Stimulated activated CD8-positive, alpha-beta memory T cell treated with anti-CD3 and anti-CD28 coated beads, Interleukin-15, amount 100 ng/mL, for 48 hours (primary cell): Measurements from ENCODE around the gene PPM1A.

Source experiments
- DNase-seq, 2 donors: peaks; one replicate each; pipeline ENCODE4 v3.0.0-alpha.2; 2020; ENCODE audit warnings: low read depth in 2 of 2

Gene PPM1A

DNA sequence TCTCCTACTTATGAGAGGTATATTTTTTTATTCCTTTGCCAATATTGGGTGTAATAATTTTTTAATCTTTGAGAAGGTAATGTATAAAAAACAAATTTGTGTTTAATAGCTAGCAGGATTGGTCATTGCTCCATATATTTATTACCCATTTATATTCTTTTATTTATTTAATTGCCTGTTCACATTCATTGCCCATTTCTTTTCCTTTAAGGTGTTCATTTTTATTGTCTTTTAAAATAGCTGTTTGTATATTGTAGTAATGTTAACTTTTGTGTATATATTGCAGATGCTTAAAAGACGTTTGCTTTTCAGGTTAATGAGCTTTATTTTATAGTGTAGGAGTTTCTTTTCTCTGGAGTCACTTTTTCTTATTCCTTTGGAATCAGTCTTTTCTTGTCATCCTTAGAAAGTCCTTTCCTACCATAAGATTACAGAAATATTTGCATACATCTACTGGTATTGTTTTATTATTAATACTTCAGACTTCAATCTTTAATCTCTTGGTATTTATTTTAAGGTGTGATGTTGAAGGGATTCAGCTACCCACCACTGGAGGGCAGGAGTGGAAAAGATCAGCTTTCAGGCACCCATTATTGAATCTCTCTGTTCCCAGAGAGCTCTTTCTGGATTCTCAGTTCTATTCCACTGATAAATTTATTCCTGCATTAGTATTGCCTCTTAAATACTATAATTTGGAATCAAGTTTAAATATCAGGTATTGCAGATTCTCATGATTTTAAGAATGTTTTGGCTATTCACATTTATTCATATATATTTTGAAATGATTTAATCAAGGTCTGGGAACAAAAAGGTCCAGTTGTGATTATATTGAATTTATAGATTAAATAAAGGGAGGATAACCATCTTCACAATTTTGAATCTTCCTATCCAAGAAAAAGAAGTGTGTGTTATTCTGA is 17.3 kb downstream of the PPM1A start:
- no peak for DNase-seq

DNA sequence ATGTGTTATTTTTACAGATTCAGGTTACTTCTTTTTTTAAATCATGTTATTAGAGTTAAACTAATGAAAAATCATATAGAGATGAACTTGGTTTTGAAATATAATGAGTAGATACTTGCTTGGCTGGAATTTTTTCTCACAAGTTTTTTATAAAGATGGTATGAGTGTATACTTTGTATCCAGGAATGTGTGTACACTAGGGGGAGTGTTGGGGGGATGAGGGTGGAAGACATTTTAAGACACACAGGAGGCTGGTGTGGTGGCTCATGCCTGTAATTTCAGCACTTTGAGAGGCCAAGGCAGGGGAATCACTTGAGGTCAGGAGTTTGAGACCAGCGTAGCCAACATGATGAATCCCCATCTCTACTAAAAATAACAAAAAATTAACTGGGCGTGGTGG is 23.2 kb downstream of the PPM1A start:
- no peak for DNase-seq

- DNase-seq = no peak
Observed at GRCh38 chr14:60273956-60274355, 24.9 kb downstream of the PPM1A start.

- no peak for DNase-seq
Observed at GRCh38 chr14:60274448-60274847, 25.4 kb downstream of the PPM1A start.

- DNase-seq = no peak
Observed at GRCh38 chr14:60275932-60276331, 26.9 kb downstream of the PPM1A start.

- no peak for DNase-seq
Observed at GRCh38 chr14:60276347-60276746, 27.3 kb downstream of the PPM1A start.

GRCh38 chr14:60277605-60278190 is 28.7 kb downstream of the PPM1A start:
- no peak for DNase-seq

DNA sequence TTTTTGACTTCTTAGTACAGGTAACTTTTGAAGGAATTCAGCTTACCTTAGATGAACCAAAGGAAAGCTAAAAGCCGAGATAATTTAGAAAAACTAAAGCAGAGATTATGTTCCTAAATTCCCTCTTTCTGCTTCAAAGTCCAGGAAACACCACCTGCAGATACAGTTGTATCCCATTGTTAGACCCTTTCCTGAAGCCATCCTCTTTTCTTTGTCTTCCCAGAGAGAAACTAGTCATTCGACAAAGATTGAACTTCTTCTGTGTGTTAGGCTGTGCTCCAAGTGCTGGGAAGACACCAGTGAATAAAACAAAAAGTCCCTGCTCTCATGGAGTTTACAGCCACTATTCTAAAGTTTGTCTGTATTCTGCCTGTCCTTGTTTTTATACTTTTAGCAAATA is 29.3 kb downstream of the PPM1A start:
- no peak for DNase-seq

DNA sequence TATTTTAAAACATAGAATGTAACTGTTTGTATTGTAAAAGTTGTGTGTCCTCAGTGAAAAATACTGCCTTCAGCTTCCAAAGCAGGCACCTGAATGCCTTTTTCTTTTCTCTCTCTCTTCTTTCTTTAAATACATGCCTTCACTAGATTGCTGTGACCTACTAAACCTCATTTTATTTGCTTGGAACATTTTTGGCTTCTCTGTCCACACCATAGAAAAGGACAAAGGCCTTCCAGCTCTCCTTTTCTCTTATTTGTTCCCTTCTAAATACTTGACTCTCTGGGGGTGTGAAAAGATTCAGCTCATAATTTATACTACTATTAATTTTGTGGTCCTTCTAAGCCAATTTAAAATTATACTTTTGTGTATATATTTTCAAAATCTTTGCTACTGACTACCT is 38.4 kb downstream of the PPM1A start:
- no peak for DNase-seq

GRCh38 chr14:60288279-60288678 is 39.3 kb downstream of the PPM1A start:
- DNase-seq = no peak

- DNase-seq = no peak
Observed at GRCh38 chr14:60294411-60295069, 45.5 kb downstream of the PPM1A start.

GRCh38 chr14:60300019-60300418 is 51.0 kb downstream of the PPM1A start:
- no peak for DNase-seq

- DNase-seq = no peak
Observed at GRCh38 chr14:60301685-60302084, 52.7 kb downstream of the PPM1A start.

DNA sequence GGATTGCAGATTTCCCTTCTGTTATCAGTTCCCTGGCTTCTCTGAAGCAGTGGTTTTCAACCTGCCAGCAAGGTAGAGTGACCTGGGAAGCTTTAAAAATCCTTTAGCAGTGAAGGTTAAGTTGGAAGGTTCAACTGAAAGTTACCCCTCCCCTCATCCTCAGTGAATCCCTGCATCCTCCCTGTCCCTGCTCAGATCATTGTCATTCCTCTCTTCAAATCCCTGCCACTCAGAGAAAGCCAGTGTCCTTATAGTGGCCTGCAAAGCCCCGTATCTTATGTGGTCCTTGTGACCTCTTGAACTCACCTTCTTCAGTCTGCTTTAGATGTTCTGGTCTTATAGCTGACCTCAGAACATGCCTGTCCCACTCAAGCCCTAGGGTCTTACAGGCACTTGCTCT is 53.6 kb downstream of the PPM1A start:
- no peak for DNase-seq

DNA sequence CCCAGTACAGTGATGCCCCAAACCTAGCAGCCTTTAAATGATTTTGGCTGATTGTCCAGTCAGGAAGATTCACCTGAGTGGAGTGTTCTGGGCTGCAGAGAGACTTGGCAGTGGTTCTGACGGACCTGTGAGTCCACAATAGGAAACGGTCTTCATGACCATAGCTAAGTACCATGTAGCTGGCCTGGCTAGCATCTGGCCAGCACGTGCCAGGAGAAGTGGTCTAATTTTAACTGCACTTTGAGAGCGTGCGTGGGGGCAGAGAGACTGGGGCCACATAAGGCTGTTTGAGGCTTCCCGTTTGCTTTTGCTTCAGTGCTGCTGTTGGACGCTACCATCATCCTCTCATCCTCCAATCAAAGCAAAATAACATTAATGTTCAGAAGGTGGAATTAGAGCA is 54.7 kb downstream of the PPM1A start:
- no peak for DNase-seq

DNA sequence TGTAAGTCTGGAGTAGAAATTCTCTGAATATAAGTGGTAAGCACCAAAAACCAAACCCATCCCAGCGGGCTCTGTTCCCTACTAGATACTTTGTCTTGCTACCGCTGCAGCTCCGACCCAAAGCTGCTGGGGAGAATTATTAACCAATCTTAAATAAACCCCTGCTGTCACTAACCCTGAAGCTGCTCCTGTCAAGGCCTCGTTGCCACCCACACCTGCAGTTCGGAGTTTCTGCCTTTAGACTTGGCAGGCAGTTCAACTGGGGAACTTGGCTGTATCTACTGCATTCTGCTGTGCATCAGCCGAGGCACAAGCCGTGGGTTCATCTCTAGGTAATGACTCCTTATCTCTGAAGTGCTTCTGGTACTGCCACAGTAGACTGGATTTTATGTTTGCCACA is 55.5 kb downstream of the PPM1A start:
- no peak for DNase-seq

DNA sequence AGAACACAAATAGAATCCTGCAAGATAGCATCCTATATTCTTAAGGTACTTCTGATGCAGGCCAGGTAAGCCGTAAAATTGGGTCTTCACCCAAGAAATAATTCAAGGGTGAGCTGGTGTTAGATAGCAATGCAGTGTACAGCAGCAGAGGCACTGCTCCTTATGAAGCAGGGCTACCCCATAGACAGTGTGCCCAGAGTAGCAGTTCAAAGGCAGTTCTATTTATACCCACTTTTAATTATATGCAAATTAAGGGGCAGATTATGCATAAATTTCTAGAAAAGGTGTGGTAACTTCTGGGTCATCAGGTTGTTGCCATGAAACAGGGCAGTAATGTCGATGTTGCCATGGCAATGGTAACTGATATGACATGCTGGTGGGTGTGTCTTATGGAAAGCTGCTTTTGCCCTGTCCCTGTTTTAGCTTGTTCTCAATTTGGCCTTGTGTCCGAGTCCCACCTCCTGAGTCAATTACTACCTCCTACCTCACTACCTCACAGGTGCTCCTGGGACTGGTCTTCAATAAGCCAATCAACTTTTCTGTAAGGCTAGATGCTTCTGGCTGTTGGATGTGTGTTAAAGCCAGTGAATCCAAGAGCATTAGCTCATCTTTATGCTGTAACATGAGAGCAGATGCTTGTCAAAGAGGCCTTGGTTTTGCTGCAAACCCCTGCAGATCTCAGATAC is 61.0 kb downstream of the PPM1A start:
- DNase-seq = no peak

DNA sequence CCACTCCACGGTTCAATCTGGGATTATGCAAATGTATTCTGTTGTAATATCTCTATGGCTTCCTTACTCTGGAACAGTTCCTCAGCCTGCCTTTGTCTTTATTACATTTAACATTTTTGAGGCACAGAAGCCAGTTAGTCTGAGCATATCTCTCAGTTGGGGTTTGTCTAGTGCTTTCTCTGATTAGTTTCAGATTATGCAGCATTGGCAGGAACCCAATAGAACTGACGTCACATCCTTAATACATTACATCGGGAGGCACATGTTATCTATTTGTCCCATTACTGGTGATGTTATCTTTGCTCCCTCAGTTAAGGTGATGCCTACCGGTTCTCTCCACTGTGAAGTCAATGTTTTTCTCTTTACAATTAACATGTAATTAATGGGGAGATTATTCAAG is 62.4 kb downstream of the PPM1A start:
- DNase-seq = no peak

- DNase-seq = no peak
Observed at GRCh38 chr14:60313093-60313492, 64.1 kb downstream of the PPM1A start.

DNA sequence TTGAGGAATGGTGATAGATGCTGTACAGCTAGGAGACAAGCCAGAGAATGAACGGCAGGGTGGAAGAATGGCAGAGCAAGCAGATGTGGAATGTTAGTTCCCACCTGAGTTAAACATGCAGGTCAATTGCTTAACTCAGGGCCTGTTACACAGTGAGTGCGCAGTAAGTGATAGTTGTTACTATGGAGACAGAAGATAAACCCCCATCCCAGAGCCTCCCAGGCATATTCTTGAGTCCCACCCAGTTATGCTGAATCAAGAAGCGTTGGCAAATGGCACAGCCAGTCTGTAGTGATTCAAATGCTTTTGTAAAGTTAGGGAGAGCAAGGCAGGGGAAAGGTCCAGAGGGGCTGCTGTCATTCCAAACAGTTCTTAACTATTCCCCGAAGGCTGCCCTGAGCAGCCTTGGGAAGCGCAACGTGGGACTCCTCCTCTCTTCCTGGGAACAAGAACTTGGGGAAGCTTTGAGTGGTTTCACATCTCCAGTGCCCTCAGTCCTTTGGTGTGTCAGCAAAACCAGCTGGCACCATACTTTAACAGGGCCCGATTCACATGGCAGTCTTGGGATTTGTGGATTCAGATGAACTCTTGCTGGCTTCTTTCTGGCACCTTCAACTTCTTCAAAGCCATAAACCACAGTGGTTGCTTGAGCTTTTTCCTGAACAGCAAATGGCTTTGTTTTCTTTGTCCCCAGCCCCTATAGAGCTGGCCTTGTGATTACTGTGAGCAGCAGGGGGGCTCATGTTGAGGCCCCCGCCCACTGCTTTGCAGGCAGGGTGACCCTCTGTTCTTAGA is 66.4 kb downstream of the PPM1A start:
- DNase-seq = no peak

- DNase-seq = no peak
Observed at GRCh38 chr14:60317609-60318008, 68.6 kb downstream of the PPM1A start.
